GM23338 (cell line): ENCODE results near the gene PRDM7. TPM values are rescaled to one million over a fixed set of nuclear protein-coding genes. Genes with fewer than 3 reads are reported as not detected.
"Not testable (repeated sequence)": the region's sequence is repeated elsewhere in the genome, so short reads cannot be mapped to it uniquely, and the experiment has no call there.

Experiments
- ATAC-seq: fragments of 200-7000 bp; cut with Tn5 transposase; 3 replicates; pipeline ENCODE4 v1.9.1; 2020
- DNase-seq: peaks from one replicate; pipeline ENCODE4 v3.0.0-alpha.2; 2015; ENCODE audit warnings: low spot score
- H2AFZ ChIP-seq: fragments of 200-600 bp; sonication (generic); 2 replicates; pipeline ENCODE4 v1.8.0; 2016; ENCODE audit warnings: antibody characterized with exemption, mild to moderate bottlenecking, moderate library complexity
- H3F3A ChIP-seq: fragments of 200-600 bp; sonication (generic); replicated peaks from 2 replicates; pipeline ENCODE4 v1.8.0; 2017; ENCODE audit warnings: antibody characterized with exemption, mixed run types, low read depth
- H3K27ac ChIP-seq: fragments of 200-600 bp; sonication (generic); 2 replicates; pipeline ENCODE4 v1.6.1; 2016; ENCODE audit warnings: low read depth
- H3K27me3 ChIP-seq: fragments of 200-600 bp; sonication (generic); 2 replicates; pipeline ENCODE4 v1.8.0; 2016; ENCODE audit warnings: mild to moderate bottlenecking, mixed run types, moderate library complexity; ENCODE audit not compliant: insufficient read depth
- H3K36me3 ChIP-seq: fragments of 200-600 bp; sonication (generic); 2 replicates; pipeline ENCODE4 v1.8.0; 2016; ENCODE audit warnings: mild to moderate bottlenecking; ENCODE audit not compliant: insufficient read depth
- H3K4me1 ChIP-seq: fragments of 200-600 bp; sonication (generic); 2 replicates; pipeline ENCODE4 v1.8.0; 2016; ENCODE audit warnings: mild to moderate bottlenecking, moderate library complexity; ENCODE audit not compliant: insufficient read depth
- H3K4me2 ChIP-seq: fragments of 200-600 bp; sonication (generic); 2 replicates; pipeline ENCODE4 v1.7.1; 2017; ENCODE audit warnings: mixed run types
- H3K4me3 ChIP-seq: fragments of 200-600 bp; sonication (generic); 2 replicates; pipeline ENCODE4 v1.6.1; 2016; ENCODE audit warnings: mixed run types
- H3K79me2 ChIP-seq: fragments of 200-600 bp; sonication (generic); replicated peaks from 2 replicates; pipeline ENCODE4 v1.8.0; 2017; ENCODE audit warnings: mild to moderate bottlenecking; ENCODE audit not compliant: insufficient read depth
- H3K9me2 ChIP-seq: fragments of 200-600 bp; sonication (generic); 2 replicates; pipeline ENCODE4 v1.8.0; 2017; ENCODE audit not compliant: insufficient read depth
- H4K20me1 ChIP-seq: fragments of 200-600 bp; sonication (generic); replicated peaks from 2 replicates; pipeline ENCODE4 v1.8.0; 2017; ENCODE audit warnings: mild to moderate bottlenecking; ENCODE audit not compliant: insufficient read depth
- H3K27ac Mint-ChIP-seq: 2 replicates; pipeline ENCODE4 v1.8.0; 2020; ENCODE audit warnings: inconsistent platforms, mild to moderate bottlenecking, moderate library complexity, mixed read lengths
- H3K27me3 Mint-ChIP-seq: 3 replicates; pipeline ENCODE4 v1.8.0; 2022; ENCODE audit warnings: low read depth, mild to moderate bottlenecking, moderate library complexity, mixed read lengths, inconsistent platforms; ENCODE audit not compliant: insufficient read depth, poor library complexity
- H3K36me3 Mint-ChIP-seq: 3 replicates; pipeline ENCODE4 v1.8.0; 2021; ENCODE audit warnings: low read depth, mild to moderate bottlenecking, inconsistent platforms, moderate library complexity, mixed read lengths
- H3K4me1 Mint-ChIP-seq: 3 replicates; pipeline ENCODE4 v1.8.0; 2020; ENCODE audit warnings: mild to moderate bottlenecking, inconsistent platforms, mixed read lengths
- H3K4me3 Mint-ChIP-seq: 3 replicates; pipeline ENCODE4 v1.8.0; 2021; ENCODE audit warnings: moderate library complexity, mild to moderate bottlenecking, inconsistent platforms, mixed read lengths
- H3K9me3 Mint-ChIP-seq: 3 replicates; pipeline ENCODE4 v1.8.0; 2020; ENCODE audit warnings: moderate library complexity, mild to moderate bottlenecking, inconsistent platforms, mixed read lengths
- CREB1 ChIP-seq: fragments of 250-450 bp; sonication (Bioruptor Pico); IDR thresholded peaks from 2 replicates; pipeline ENCODE4 v1.5.0; 2020; ENCODE audit warnings: low read depth, mild to moderate bottlenecking, moderate library complexity
- CTCF ChIP-seq, 2 experiments: fragments of 200-600 bp in 1 of 2; sonication (generic) in 1 of 2; conservative IDR thresholded peaks; 2 replicates each; pipeline versions ENCODE4 v1.5.1 to v1.6.1; 2016 to 2017; ENCODE audit warnings: antibody characterized with exemption in 2 of 2, low read depth in 2 of 2, mild to moderate bottlenecking in 2 of 2, moderate library complexity in 1 of 2
- polyA plus RNA-seq: library from polyadenylated mRNA; unstranded; fragments of >200 nt; fragmentation: Nextera tagmentation; extraction: Ambion mirVana; gene quantifications from 2 replicates; pipeline ENCODE4 v1.2.1, GENCODE V29; 2016
- total RNA-seq: library from RNA; depleted of rRNA; stranded (reverse); fragments of >200 nt; shearing (Covaris generic); gene quantifications from 2 replicates; pipeline ENCODE4 v1.2.3, GENCODE V29; 2014

PRDM7 gene
- total and polyA plus RNA-seq, 2 experiments from 2014 or later, result 0.08 TPM; not detected in 1

GRCh38 chr16:90107060-90107459 is 29.9 kb upstream of the PRDM7 start:
- Histone ChIP-seq H3K27ac (0 out of 2 replicates have a peak overlapping the region, but pooled peaks have one; percentile 48), H3K4me3 (peak overlapping the region; percentile 52), H3K4me2 (peak overlapping the region; percentile 68; the same call in 1 of the 2 replicates)
- peak; percentile 38 for ATAC-seq
- H4K20me1 ChIP-seq, H3K79me2 ChIP-seq, H3K27me3 ChIP-seq, H3F3A ChIP-seq, H3K36me3 ChIP-seq, H3K27me3 Mint-ChIP-seq, H3K27ac Mint-ChIP-seq, H3K4me3 Mint-ChIP-seq, H3K36me3 Mint-ChIP-seq, H3K9me3 Mint-ChIP-seq, DNase-seq, H2AFZ ChIP-seq, H3K4me1 Mint-ChIP-seq, H3K9me2 ChIP-seq, H3K4me1 ChIP-seq: not testable (repeated sequence)

- TF ChIP-seq CTCF (conservative IDR thresholded peaks at IDR 0.05; ENCODE audit: low read depth in 2 of 2) (peak; percentile 51 to 71), CREB1 (CRISPR knock-in tag) (peak; percentile 77)
- H3K4me1 Mint-ChIP-seq, result peaks cover 10% of the 10 kb centered on the region; the same call in 2 of the 3 replicates
- peak overlapping the region; percentile 68 for H3K4me2 ChIP-seq
- not testable (repeated sequence) for H3K9me3 Mint-ChIP-seq, H3K9me2 ChIP-seq, H3K36me3 Mint-ChIP-seq, H2AFZ ChIP-seq, H3K27me3 ChIP-seq, H3K79me2 ChIP-seq, H3K27ac Mint-ChIP-seq, H3K4me3 Mint-ChIP-seq, H3K27me3 Mint-ChIP-seq, H3K27ac ChIP-seq, H3F3A ChIP-seq, H4K20me1 ChIP-seq, H3K4me1 ChIP-seq, H3K36me3 ChIP-seq
- DNase-seq (peak; percentile 91), ATAC-seq (peak; percentile 98)
- H3K4me3 ChIP-seq, result peak overlapping the region; percentile 52
Measured at GRCh38 chr16:90106271-90106670, 29.1 kb upstream of the PRDM7 start.

- H3K27me3 Mint-ChIP-seq, H3K4me2 ChIP-seq, H3K27me3 ChIP-seq, H3K4me3 Mint-ChIP-seq, H3K27ac Mint-ChIP-seq, H3K27ac ChIP-seq, H3K79me2 ChIP-seq, H3F3A ChIP-seq, DNase-seq, H3K9me3 Mint-ChIP-seq, H3K36me3 ChIP-seq, H3K9me2 ChIP-seq, H3K4me3 ChIP-seq, H3K36me3 Mint-ChIP-seq, H3K4me1 ChIP-seq, H2AFZ ChIP-seq, H4K20me1 ChIP-seq, ATAC-seq: not testable (repeated sequence)
- peaks cover 10% of the 10 kb centered on the region; the same call in 2 of the 3 replicates for H3K4me1 Mint-ChIP-seq
Measured at GRCh38 chr16:90104725-90105124, 27.6 kb upstream of the PRDM7 start.

- not testable (repeated sequence) for H3K4me1 ChIP-seq, H4K20me1 ChIP-seq, H3K79me2 ChIP-seq, H3K4me3 ChIP-seq, H3K27ac ChIP-seq, H3K27me3 ChIP-seq, H3K4me1 Mint-ChIP-seq, H3F3A ChIP-seq, H3K9me2 ChIP-seq, H2AFZ ChIP-seq, H3K4me3 Mint-ChIP-seq, H3K36me3 ChIP-seq, H3K27me3 Mint-ChIP-seq, H3K4me2 ChIP-seq, H3K9me3 Mint-ChIP-seq, H3K36me3 Mint-ChIP-seq
- ATAC-seq (peak; percentile 13; the same call in 1 of the 3 replicates), DNase-seq (peak; percentile 19)
- peak overlapping the region; percentile 86 for H3K27ac Mint-ChIP-seq
Measured at GRCh38 chr16:90102086-90102884, 25.2 kb upstream of the PRDM7 start.

- H4K20me1 ChIP-seq, H3K27me3 ChIP-seq, H3K36me3 Mint-ChIP-seq, H3K36me3 ChIP-seq, H3K4me1 ChIP-seq, H3K4me1 Mint-ChIP-seq, DNase-seq, H3K4me3 Mint-ChIP-seq, H3F3A ChIP-seq, H3K27ac Mint-ChIP-seq, H3K9me2 ChIP-seq, H3K79me2 ChIP-seq, H3K4me2 ChIP-seq, H2AFZ ChIP-seq, H3K9me3 Mint-ChIP-seq, H3K27me3 Mint-ChIP-seq, ATAC-seq, H3K4me3 ChIP-seq, H3K27ac ChIP-seq: not testable (repeated sequence)
Measured at GRCh38 chr16:90101332-90101731, 24.2 kb upstream of the PRDM7 start.

- not testable (repeated sequence) for H3K36me3 Mint-ChIP-seq, H3K4me3 ChIP-seq, H3K27ac Mint-ChIP-seq, H3K4me1 ChIP-seq, H3K27ac ChIP-seq, DNase-seq, ATAC-seq, H3K27me3 Mint-ChIP-seq, H3K4me1 Mint-ChIP-seq, H3K9me3 Mint-ChIP-seq, H3K4me2 ChIP-seq, H3K4me3 Mint-ChIP-seq, H2AFZ ChIP-seq, H3K79me2 ChIP-seq, H3F3A ChIP-seq, H4K20me1 ChIP-seq, H3K9me2 ChIP-seq, H3K36me3 ChIP-seq, H3K27me3 ChIP-seq
Measured at GRCh38 chr16:90100790-90101189, 23.7 kb upstream of the PRDM7 start.
